Astrocyte (in vitro differentiated cells and primary cell): Measurements from ENCODE around the gene SCAPER. TPM values are rescaled to one million over a fixed set of nuclear protein-coding genes. Genes with fewer than 3 reads are reported as not detected.

Source experiments
- DNase-seq: peaks from one replicate; pipeline ENCODE4 v3.0.0-alpha.2; 2010; ENCODE audit warnings: low read depth
- FAIRE-seq: peaks from 2 replicates; lab custom pipeline; 2011; peaks lifted over from hg19 to GRCh38; lab: Jason Lieb, UNC
- H2AFZ ChIP-seq: 2 replicates; pipeline ENCODE4 v1.6.0; 2012; ENCODE audit warnings: low read depth, low read length, inconsistent platforms
- H3K27ac ChIP-seq: 2 replicates; pipeline ENCODE4 v1.5.1; 2011; ENCODE audit warnings: low read depth, low read length, inconsistent platforms
- H3K27me3 ChIP-seq: 2 replicates; pipeline ENCODE4 v1.6.0; 2011; ENCODE audit warnings: low read length, inconsistent platforms; ENCODE audit not compliant: insufficient read depth
- H3K36me3 ChIP-seq: 2 replicates; pipeline ENCODE4 v1.5.1; 2011; ENCODE audit warnings: low read length, inconsistent platforms; ENCODE audit not compliant: insufficient read depth
- H3K4me1 ChIP-seq: 2 replicates; pipeline ENCODE4 v1.5.1; 2011; ENCODE audit warnings: low read length, inconsistent platforms; ENCODE audit not compliant: insufficient read depth
- H3K4me2 ChIP-seq: 2 replicates; pipeline ENCODE4 v1.6.0; 2012; ENCODE audit warnings: low read length, inconsistent platforms
- H3K4me3 ChIP-seq: 2 replicates; pipeline ENCODE4 v1.5.1; 2011; ENCODE audit warnings: low read depth, mild to moderate bottlenecking, low read length, inconsistent platforms; ENCODE audit not compliant: insufficient read depth
- H3K79me2 ChIP-seq: 2 replicates; pipeline ENCODE4 v1.6.0; 2012; ENCODE audit warnings: mild to moderate bottlenecking, low read length, inconsistent platforms; ENCODE audit not compliant: insufficient read depth
- H3K9ac ChIP-seq: 2 replicates; pipeline ENCODE4 v1.6.0; 2012; ENCODE audit warnings: mild to moderate bottlenecking, low read length, inconsistent platforms
- H3K9me3 ChIP-seq: 2 replicates; pipeline ENCODE4 v1.5.1; 2012; ENCODE audit warnings: low read depth, mild to moderate bottlenecking, low read length, inconsistent platforms; ENCODE audit not compliant: insufficient read depth
- H4K20me1 ChIP-seq: 2 replicates; pipeline ENCODE4 v1.6.0; 2012; ENCODE audit warnings: low read length, inconsistent platforms; ENCODE audit not compliant: insufficient read depth
- H3K27ac Mint-ChIP-seq: one replicate; pipeline ENCODE4 v1.8.0; 2021; ENCODE audit warnings: mild to moderate bottlenecking, mixed read lengths; ENCODE audit not compliant: unreplicated experiment
- H3K27me3 Mint-ChIP-seq: one replicate; pipeline ENCODE4 v1.8.0; 2021; ENCODE audit warnings: low read depth, mixed read lengths; ENCODE audit not compliant: unreplicated experiment
- H3K36me3 Mint-ChIP-seq: one replicate; pipeline ENCODE4 v1.8.0; 2021; ENCODE audit warnings: low read depth, mixed read lengths; ENCODE audit not compliant: unreplicated experiment
- H3K4me1 Mint-ChIP-seq: one replicate; pipeline ENCODE4 v1.8.0; 2021; ENCODE audit warnings: low read depth, mixed read lengths; ENCODE audit not compliant: unreplicated experiment
- H3K4me3 Mint-ChIP-seq: one replicate; pipeline ENCODE4 v1.8.0; 2021; ENCODE audit warnings: mild to moderate bottlenecking, moderate library complexity, mixed read lengths; ENCODE audit not compliant: unreplicated experiment
- H3K9me3 Mint-ChIP-seq: one replicate; pipeline ENCODE4 v1.8.0; 2021; ENCODE audit warnings: mild to moderate bottlenecking, mixed read lengths; ENCODE audit not compliant: unreplicated experiment
- CTCF ChIP-seq: IDR thresholded peaks from 2 replicates; pipeline ENCODE4 v1.5.1; 2011; ENCODE audit warnings: low read depth, mild to moderate bottlenecking, inconsistent platforms, low read length, moderate library complexity; ENCODE audit not compliant: insufficient read depth
- EZH2 ChIP-seq: IDR thresholded peaks from 2 replicates; pipeline ENCODE4 v1.6.1; 2012; ENCODE audit warnings: mild to moderate bottlenecking, low read length, inconsistent platforms; ENCODE audit not compliant: insufficient read depth
- total RNA-seq: library from RNA; stranded (reverse); gene quantifications from 2 replicates; pipeline ENCODE4 v1.2.1, GENCODE V29; 2021

Gene SCAPER
- total RNA-seq, 1 donor from 2014 or later = 8.6 TPM

GRCh38 chr15:76377217-76377616 is 527.9 kb downstream of the SCAPER start:
- TF ChIP-seq CTCF (no peak), EZH2 (no peak)
- H3K9me3 Mint-ChIP-seq = peaks cover 1% of the 10 kb centered on the region

GRCh38 chr15:76376816-76377215 is 528.3 kb downstream of the SCAPER start:
- Histone ChIP-seq H3K9me3 (no peaks in the 10 kb centered on the region), H3K4me2 (no peak overlapping the region), H3K9ac (no peak overlapping the region), H3K4me3 (no peak overlapping the region), H3K27me3 (no peaks in the 10 kb centered on the region), H3K4me1 (no peaks in the 10 kb centered on the region), H3K36me3 (no peaks in the 10 kb centered on the region), H4K20me1 (no peaks in the 10 kb centered on the region), H3K79me2 (no peaks in the 10 kb centered on the region), H3K27ac (no peak overlapping the region), H2AFZ (no peak overlapping the region)
- Mint-ChIP-seq H3K27ac (no peak overlapping the region), H3K9me3 (peaks cover 3% of the 10 kb centered on the region), H3K4me1 (peaks cover 6% of the 10 kb centered on the region), H3K4me3 (no peak overlapping the region), H3K27me3 (no peaks in the 10 kb centered on the region), H3K36me3 (peaks cover 6% of the 10 kb centered on the region)
- DNase-seq = no peak
- no peak for FAIRE-seq
- TF ChIP-seq EZH2 (no peak), CTCF (no peak)

More at GRCh38 chr15:76377217-76377616, 527.9 kb downstream of the SCAPER start:
- DNase-seq (no peak), FAIRE-seq (no peak)
- Mint-ChIP-seq H3K4me1 (peaks cover 6% of the 10 kb centered on the region), H3K4me3 (no peak overlapping the region), H3K27ac (no peak overlapping the region), H3K36me3 (peaks cover 4% of the 10 kb centered on the region), H3K27me3 (no peaks in the 10 kb centered on the region)
- no peaks in the 10 kb centered on the region for H3K36me3 ChIP-seq
- H3K27ac ChIP-seq = no peak overlapping the region
- no peak overlapping the region for H2AFZ ChIP-seq
- no peaks in the 10 kb centered on the region for H3K4me1 ChIP-seq
- H3K9ac ChIP-seq = no peak overlapping the region
- H3K9me3 ChIP-seq = no peaks in the 10 kb centered on the region
- H3K4me2 ChIP-seq = no peak overlapping the region
- H4K20me1 ChIP-seq = no peaks in the 10 kb centered on the region
- H3K4me3 ChIP-seq = no peak overlapping the region
- no peaks in the 10 kb centered on the region for H3K79me2 ChIP-seq
- no peaks in the 10 kb centered on the region for H3K27me3 ChIP-seq

GRCh38 chr15:76376029-76376428 is 529.1 kb downstream of the SCAPER start:
- Histone ChIP-seq H3K9ac (no peak overlapping the region), H2AFZ (no peak overlapping the region), H3K9me3 (no peaks in the 10 kb centered on the region), H3K4me3 (no peak overlapping the region), H4K20me1 (no peaks in the 10 kb centered on the region), H3K27ac (no peak overlapping the region), H3K4me2 (no peak overlapping the region), H3K79me2 (no peaks in the 10 kb centered on the region), H3K4me1 (no peaks in the 10 kb centered on the region), H3K27me3 (no peaks in the 10 kb centered on the region), H3K36me3 (no peaks in the 10 kb centered on the region)
- no peaks in the 10 kb centered on the region for H3K27me3 Mint-ChIP-seq
- peaks cover 6% of the 10 kb centered on the region for H3K36me3 Mint-ChIP-seq
- no peak for FAIRE-seq
- TF ChIP-seq EZH2 (no peak), CTCF (no peak)
- peaks cover 6% of the 10 kb centered on the region for H3K4me1 Mint-ChIP-seq
- no peak for DNase-seq
- H3K27ac Mint-ChIP-seq = no peak overlapping the region
- peaks cover 3% of the 10 kb centered on the region for H3K9me3 Mint-ChIP-seq
- H3K4me3 Mint-ChIP-seq = no peak overlapping the region
